ENCODE results near the gene PKNOX2.

GRCh38 chr11:125347261-125347585 lies 182.7 kb downstream of the PKNOX2 start:
- TF ChIP-seq CTCF (IDR thresholded peaks at IDR 0.05): no peak
- TF ChIP-seq POLR2A (IDR thresholded peaks at IDR 0.05): no peak

All from transverse colon (tissue), 3 donors.